Activated gamma-delta T cell treated with anti-CD3 and anti-CD28 coated beads, Interleukin-2, amount 50 U/mL, for 16 hours (primary cell): ENCODE measurements around the gene RNH1.

Source experiments
- DNase-seq: peaks from one replicate; pipeline ENCODE4 v3.0.0-alpha.2; 2020; ENCODE audit warnings: low read depth

The RNH1 gene

DNA sequence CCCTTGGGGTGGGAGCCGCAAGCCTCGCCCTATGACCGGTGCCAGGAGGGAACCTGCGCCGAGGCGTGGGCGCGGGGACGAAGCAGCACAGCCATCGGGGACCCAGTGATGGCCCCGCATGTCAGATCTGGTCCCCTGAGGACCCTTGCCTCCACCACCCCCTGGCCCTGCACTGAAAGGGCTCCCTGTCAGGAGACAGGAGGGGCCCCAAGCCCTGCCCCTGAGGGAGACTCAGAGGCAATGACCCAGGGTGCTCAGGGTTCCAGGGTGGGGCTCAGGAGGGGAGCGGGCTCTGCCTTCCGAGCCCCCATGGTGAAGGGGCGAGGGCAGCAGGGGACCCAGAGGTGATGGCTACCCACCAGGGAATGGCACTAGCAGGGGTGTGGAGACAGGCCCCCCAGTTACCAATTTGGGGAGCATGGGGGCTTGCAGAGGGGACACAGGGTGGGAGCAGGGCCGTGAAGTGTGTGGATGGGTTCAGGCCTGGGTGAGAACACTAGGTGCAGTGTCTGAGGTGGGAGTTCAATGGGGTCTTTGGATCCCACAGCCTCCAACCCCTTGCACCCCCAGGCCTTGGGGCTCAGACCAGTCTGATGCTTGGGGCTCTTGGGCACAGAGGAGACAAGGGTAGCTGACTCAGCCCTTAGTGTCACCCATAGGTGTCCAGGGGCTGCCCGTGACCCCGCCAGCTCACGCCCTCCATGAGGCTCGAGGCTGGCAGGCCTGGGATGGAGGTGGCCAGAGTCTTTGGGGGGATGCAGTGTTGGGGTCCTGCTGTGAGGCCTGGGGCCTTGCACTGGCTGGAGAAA is 30.8 kb upstream of the RNH1 start:
- DNase-seq = no peak

DNA sequence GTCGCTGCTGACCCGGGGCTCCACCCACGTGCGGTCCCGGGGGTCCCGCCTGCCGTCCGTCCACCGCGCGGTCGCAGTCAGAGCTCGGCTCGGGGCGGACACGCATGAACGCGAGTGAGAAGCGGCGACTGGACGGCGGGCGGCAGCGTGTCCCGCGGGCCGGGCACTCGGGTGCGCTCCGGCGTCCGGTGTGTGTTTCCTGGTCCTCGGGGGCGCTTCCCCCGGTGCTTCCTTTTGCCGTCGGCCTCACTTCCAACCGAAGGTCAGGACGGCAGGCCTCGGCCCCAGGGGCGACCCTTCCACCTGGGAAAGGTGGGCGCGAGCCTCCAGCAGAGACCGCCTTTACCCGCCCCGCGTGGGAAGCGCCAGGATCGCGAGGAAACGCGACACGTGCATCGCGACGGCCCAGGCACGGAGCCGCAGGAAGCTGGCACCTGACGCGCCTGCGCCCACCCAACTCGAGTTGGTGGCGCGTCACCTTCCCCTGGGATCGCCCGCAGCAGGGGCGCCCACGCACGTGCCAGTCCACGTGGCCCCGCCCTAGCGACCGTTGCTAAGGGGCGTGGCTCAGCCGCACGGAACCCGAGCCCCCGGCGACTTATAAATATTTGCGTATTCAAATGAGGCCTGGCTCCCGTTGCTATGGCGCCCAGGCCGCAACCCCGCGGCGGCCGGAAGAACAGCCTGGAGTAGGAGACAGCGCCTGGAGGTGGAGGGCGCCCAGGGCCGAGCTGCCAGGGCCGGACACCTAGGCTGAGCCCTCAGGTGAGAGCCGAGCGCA is 30.0 kb upstream of the RNH1 start, which contains the start of gene LRRC56:
Gene LRRC56 (plus strand): TSS at position 687 of the 781 bp plus-strand sequence. CDS start 3,158 bp downstream, outside the sequence.
- peak; percentile 84 for DNase-seq

DNA sequence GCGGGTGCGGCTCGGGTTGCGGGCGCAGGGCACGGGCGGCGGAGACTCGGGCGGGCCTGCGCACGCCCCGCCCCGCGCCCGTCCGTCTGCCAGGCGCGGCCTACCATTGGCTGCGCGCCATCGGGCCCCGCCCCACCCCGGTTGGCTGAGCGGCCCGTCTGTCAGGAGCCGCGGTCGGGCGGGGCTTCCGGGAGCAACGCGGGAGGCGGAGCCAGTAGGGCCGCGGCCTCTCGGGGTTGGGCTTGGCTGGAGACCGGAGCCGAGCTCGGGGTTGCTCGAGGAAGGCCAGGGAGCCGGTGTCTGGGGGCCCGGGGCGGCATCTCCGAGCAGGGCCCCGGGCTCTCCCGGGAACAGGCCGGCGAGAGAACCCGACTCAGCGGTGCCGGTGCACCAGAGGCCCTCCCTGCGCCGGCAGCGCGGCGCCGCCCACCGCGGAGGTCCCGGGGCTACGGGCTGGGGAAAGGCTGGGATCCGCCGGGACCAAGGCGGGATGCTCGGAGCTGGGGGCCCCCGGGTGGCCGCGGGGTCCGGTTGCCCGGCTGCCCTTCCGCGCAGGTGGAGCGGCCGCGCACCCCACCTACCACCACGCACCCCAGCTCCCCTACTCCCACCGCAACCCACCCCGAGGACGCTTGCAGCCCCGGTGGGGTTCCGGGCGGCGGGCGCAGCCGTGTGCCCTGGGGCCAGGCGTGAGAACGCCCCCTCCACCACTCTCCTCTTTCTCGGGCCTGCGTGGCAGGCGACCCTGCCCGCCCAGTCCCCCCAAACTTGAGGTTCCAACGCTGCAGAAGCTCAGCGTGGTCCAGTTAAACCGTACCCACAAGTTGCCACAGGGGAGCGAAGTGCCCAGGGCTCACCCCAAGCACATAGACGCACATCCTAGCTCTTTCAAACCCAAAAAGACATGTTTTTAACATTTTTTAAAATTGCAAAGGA is 28.7 kb upstream of the RNH1 start, which contains the start of gene HRAS:
Gene HRAS (minus strand): TSS at position 58 of the 936 bp plus-strand sequence.
- DNase-seq = peak; percentile 92

DNA sequence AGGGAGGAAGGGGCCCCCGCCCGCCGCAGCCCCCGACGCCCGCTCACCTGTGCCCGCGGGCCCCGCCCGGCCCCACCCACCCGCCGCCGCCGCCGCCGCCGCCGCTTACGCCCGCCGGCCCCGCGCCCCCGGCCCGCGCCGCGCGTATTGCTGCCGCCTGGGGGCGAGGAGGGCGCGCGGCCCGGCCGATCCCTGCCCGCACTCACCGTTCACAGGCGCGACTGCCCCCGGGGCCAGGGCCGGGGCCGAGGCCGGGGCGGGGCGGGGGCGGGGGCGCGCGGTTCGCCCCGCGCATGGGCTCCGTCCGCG is 28.1 kb upstream of the RNH1 start:
- DNase-seq = no peak

DNA sequence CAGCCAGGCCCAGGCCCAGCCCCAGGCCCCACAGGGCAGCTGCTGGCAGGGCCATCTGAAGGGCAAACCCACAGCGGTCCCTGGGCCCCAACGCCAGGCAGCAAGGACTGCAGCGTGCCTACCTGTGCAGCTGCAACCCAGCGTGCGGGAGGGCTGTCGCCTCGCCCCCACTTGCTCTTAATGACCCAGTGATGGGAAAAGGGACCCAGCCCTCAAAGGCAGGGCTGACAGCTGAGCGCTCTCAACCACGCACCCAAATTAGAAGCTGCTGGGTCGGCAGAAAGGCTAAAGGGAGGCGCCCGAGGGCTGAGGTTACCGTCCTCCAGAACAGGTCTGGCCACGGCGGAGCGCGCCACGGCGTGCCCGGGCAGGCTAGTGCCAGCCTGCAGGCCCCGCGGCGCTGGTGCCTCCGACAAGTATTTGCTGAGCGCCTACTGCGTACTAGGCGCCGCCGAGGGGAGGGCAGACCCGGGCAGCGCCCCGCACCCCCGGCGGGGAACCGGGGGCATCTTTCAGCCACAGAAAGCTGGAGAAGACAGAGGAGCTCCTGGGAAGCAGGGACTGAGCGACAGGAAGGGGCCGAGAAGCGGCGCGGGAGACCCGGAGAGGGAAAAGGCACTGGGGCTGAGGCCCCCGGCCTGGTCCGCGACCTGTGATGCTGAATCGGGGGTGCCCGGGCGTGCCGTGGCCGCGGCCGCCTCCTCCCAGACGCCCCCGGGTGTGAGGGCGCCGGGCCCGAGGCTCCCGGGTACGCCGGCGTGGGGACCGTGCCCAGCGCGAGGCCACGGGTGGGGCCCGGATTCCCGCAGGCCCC is 27.6 kb upstream of the RNH1 start:
- DNase-seq = no peak

DNA sequence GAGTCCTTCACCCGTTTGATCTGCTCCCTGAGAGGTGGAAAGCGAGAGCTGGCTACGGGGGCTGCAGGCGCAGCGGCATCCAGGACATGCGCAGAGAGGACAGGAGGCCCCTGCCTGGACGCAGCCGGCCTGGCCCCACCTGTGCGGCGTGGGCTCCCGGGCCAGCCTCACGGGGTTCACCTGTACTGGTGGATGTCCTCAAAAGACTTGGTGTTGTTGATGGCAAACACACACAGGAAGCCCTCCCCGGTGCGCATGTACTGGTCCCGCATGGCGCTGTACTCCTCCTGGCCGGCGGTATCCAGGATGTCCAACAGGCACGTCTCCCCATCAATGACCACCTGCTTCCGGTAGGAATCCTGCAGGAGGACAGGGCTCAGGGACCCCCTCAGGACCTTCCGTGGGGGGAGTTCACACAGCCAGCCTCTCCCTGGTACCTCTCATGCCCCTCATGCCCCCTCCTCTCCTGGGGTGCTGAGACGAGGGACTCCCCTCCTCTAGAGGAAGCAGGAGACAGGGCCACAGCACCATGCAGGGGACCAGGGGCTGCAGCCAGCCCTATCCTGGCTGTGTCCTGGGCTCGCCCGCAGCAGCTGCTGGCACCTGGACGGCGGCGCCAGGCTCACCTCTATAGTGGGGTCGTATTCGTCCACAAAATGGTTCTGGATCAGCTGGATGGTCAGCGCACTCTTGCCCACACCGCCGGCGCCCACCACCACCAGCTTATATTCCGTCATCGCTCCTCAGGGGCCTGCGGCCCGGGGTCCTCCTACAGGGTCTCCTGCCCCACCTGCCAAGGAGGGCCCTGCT is 26.7 kb upstream of the RNH1 start:
- no peak for DNase-seq

DNA sequence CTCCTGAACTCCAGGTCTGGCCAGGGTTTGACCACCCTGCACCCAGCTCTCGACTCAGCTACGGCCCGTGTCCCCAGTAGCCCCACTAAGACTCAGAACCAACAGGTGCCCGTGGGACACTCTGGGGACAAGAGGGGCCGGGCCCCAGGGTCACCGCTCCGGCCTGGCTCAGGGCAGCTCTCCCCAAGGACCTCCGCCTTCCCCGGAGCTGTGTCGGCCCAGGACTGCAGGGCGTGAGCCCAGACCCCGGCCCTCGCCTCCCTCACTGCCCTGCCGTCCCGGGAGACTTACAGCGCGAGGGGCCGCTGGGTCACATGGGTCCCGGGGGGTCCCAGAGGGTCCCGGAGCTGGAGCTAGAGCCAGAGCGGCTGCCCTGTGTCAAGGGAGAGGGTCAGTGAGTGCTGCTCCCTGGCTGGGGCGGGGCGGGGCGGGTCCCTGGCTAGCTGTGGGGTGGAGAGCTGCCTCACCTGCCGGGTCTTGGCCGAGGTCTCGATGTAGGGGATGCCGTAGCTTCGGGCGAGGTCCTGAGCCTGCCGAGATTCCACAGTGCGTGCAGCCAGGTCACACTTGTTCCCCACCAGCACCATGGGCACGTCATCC is 26.0 kb upstream of the RNH1 start:
- DNase-seq = no peak

DNA sequence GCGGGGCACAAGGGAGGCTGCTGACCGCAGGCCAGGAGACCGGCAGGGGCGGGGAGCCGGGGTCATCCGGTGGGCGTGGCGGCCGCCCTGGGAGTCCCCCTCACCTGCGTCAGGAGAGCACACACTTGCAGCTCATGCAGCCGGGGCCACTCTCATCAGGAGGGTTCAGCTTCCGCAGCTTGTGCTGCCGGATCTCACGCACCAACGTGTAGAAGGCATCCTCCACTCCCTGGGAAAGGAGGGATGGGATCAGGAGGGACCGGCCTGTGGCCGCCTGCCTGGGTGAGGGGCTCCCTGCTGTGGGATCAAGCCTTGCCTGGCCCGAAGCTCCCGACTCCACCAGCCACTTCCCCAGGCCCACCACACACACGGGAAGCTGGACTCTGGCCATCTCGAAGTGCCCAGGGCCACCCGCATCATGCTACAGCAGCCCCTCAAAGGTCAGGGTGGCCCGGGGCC is 25.5 kb upstream of the RNH1 start:
- DNase-seq = no peak

DNA sequence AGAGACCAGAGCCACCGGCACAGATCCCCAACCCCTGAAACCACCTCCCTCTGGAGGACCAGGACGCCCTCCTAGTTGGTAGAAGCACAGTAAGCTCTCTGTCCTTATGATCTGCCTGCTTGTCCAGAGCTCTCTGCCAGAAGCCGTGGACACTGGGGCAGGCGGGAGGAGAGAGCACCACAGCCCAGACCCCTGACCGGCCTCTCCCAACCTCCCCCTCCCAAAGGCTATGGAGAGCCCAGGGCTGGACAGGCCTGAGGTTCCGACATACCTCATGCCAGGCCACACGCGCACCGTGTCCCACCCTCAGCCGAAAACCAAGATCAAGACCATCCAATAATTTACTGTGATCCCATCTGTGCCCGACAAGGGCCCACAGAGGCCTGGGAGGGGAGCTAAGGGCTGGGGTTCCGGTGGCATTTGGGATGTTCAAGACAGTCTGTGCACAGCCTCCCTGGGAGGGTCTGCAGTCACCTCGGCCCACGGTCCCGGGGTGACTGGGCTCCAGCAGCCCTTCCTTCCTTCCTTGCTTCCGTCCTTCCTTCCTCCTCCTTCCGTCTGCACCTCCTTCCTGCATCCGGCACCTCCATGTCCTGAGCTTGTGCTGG is 25.0 kb upstream of the RNH1 start:
- no peak for DNase-seq

DNA sequence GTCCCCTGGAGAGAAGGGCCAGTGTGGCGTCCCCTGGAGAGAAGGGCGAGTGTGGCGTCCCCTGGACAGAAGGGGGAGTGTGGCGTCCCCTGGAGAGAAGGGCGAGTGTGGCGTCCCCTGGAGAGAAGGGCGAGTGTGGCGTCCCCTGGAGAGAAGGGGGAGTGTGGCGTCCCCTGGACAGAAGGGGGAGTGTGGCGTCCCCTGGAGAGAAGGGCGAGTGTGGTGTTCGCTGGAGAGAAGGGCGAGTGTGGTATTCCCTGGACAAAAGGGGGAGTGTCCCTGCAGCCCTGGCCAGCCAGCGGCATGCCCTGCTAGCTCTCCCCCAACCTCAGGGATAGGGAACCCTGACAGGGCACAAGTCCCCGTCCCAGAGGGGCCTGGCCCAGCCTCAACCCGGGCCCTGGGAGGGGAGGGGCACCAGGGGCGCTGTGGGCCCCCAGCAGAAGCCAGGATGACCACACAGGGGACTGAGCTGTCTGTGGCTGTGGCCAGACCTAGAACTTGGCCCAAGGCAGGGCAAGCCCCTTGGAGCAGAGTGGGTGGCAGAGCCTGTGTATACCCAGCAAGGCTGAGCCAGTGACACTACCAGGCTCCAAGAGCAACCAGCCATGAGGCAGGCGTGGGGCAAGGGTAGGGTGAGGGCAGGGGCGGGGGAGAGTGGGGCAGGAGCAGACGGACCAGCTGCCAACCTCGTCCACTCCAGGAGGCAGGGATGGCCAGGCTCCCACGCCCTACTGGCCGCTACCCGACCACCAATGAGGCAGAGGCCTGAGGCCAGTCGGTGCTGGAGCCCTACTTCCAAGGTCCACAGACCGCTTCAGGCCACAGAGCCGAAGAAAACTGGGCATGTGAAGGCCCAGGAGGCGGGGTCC is 24.2 kb upstream of the RNH1 start:
- DNase-seq = no peak

DNA sequence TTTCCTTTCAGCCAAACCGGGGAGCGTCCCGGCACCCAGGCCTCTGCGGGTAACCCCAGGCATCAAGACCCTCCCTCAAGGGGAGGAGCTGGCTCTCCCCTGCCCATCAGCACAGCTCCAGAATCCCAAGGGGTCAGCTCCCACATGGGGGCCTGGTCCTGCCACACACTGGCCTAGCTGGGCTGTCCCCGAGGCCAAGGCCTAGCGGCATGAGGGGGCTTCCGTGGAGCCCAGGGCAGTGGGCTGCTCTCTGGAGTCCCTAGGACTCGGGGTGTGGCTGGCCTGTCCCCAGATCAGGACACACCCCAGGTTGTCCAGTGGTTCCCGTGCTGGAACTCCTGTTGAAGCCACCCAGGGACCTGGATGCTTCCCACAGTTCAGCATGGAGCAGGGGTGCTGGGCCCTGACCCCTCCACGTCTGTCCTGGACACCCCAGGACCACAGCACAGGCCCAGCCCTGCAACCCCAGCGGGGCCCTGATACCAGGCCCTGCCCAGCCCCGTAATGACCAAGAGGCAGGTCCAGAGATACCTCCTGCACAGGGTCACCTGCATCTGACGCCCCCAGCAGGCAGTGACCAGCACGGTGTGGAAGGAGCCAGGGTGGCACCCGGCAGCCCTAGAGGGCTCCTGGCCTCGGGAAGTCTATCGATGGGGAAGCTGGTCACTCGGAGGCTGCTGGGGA is 22.8 kb upstream of the RNH1 start:
- DNase-seq = no peak

DNA sequence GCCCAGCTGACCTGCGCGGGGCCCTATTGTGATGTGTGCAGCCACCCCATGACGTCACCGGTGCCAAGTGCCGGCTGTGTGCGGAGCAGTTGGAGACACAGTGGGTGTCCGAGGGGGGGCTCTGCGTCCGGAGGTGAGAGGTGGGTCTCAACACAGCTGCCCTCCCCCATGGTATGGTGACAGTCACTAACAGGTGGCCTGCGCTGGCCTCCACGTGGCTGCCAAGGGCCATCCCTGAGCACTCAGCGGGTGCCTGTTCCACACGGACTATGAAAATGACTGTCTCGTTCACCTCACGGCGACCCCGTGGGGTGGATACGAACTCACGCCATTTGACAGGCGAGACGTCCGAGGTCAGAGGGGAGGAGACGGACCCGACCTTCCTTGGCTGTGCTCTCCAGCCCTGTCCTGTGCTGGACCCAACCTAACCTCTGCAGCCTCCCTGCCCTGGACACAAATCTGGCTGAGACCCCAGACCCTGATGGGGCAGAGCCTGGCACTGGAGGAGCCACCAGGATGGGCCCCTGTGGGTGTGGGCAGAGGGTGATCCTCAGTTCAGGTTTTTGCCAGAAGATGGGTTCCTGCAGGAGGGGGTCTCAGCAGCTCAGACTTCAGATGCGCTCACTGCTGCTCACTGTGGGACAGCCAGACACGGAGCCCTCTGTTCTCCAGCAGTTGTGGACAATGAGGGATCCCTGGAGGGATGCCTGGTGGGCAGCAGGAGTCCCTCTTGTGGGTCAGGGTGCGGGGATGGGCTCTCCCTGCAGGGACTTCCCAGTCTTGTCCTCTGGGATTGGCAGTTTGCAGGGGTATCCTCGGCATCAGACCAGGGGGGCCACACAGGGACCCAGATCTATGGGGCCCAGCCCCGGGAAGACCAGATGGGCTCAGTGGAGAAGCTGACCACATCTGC is 22.0 kb upstream of the RNH1 start:
- DNase-seq = no peak

DNA sequence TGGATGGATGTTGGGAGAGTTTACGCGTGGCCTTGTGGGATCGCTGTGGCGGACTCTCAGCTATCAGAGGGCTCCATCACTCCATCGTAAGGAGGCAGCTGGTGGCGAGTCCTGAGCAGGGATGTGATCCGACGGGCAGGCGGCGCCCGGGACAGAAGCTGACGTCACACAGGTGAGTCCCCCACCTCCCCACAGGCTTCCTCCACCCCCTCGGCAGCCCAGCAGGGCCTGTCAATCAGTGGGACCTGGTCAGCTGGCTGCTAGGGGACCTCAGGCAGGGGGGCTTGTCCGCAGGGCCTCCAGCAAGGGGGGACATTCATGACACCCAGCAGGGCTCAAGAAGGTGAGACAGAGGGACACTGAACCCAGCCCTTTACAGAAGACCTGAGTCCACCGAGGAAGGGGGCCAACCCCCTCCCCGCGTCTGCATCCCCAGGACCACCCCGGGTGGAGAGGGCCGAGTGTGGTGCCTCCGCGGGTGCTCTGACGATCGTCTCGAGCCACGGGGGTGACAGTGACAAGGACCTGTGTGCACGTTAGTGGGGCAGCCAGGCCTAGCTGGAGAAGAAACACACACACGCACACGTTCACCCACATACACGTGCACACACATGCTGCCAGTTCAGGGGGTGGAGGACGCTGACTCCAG is 21.2 kb upstream of the RNH1 start:
- no peak for DNase-seq

DNA sequence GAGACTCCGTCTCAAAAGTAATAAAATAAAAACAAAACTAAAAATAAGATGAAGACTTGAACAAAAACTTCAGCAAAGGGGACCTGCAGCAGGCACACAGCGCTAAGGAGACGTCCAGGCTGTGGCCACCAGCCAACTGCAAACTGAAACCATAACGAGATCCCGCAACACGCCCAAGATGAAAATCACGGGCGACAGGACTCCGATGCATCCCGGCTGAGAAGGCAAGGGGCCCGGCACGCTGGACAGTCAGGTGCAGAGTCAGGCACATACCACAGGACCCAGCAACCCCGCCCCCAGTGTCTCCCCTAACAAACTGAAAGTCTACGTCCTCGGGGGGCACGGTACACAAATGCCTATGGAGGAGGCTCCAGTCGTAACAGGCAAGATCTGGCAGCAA is 19.1 kb upstream of the RNH1 start:
- no peak for DNase-seq

DNA sequence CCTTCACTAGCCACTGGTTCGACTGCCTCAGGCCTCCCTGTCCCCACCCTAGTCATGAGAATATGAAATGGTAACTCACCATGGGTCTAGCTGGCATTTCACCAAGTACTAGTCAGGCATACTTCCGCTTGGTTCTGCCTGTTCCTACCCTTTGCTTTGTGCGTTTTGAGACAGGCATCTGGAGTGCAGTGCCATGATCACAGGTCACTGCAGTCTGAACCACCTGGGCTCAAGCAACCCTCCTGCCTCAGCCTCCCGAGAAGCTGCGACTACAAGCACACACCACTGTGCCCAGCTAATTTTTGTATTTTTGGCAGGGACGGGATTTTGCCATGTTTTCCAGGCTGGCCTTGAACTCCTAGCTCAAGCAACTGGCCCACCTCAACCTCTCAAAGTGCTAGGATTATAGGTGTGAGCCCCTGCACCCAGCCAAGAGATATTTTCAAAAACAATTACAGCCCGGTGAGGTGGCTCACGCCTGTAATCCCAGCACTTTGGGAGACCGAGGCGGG is 14.2 kb upstream of the RNH1 start:
- no peak for DNase-seq
